Epithelial cell of esophagus (primary cell): ENCODE results near the gene LAPTM5.
A peak's percentile ranks its signal among the peaks of the same experiment; 100 is the strongest.

ENCODE experiments used
- DNase-seq: peaks from one replicate; pipeline ENCODE4 v3.0.0; 2010; ENCODE audit warnings: low read depth
- H3K4me3 ChIP-seq: 2 replicates; pipeline ENCODE4 v1.5.1; 2011; ENCODE audit warnings: mild to moderate bottlenecking, low read length, control low read depth
- TF ChIP-seq, protein P1 (sequence below): IDR thresholded peaks from 2 replicates; pipeline ENCODE4 v1.5.1; 2011; ENCODE audit warnings: low read depth, mild to moderate bottlenecking, low read length, control low read depth, inconsistent platforms; ENCODE audit not compliant: insufficient read depth; ENCODE audit errors: missing control alignments

Gene LAPTM5

DNA sequence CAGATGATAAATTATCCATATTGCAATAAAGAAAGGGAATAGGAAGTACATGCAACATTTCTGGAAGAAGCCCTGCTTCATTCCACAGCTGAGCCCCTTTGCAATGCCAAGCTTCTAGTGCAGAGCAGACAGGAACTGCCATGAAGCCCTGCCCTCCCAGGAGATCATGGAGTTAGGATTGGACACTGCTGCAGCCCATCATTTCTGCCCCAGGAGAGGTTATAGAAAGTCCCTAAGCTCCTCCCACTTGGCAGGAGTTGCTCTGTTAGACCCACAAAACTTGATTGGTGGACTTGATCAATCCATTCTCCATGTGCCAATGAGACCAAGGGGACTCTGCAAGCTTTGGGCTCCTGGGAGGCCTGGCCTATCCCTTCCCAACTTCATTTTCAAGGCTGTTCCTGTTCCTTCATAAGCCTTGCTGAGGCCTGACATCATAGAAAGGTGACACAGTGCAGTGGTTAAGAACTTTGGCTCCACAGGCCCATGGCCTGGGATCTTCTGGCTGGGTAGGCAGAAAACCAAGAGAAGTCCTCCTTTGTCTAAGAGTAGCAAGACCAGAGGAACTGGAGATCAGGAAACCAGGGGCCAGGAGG, 1.3 kb upstream of the LAPTM5 start:
- DNase-seq, result peak; percentile 18
- H3K4me3 ChIP-seq, result no peak overlapping the region

DNA sequence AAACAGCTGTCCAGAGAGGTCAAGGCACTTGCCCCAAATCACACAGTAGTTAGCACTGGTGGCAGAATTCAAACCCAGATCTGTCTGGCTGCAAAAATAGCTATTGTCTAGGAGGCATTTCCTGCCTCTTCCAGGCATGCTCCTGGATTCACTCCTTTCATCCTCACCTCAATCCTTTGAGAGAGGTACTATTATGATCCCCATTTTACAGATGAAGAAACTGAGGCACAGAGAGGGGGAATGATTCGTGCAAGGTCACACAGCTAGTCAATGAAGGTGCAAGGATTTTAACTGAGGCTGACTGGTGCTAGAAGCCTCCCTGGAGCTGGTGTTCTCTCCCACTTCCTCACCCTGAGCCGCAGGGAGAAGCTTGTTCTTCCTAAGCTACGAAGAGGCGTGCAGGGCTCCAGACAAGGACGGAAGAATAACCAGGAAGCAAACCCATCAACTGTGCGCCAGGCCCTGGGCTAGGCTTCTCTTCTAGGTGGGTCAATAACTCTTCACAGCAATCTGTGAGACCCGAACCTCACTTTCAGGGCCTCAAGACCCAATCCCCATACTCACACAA, 631 bp upstream of the LAPTM5 start:
- H3K4me3 ChIP-seq, result no peak overlapping the region

More for the DNA sequence above, 1.3 kb upstream of the LAPTM5 start:
- TF ChIP-seq, protein P1, sequence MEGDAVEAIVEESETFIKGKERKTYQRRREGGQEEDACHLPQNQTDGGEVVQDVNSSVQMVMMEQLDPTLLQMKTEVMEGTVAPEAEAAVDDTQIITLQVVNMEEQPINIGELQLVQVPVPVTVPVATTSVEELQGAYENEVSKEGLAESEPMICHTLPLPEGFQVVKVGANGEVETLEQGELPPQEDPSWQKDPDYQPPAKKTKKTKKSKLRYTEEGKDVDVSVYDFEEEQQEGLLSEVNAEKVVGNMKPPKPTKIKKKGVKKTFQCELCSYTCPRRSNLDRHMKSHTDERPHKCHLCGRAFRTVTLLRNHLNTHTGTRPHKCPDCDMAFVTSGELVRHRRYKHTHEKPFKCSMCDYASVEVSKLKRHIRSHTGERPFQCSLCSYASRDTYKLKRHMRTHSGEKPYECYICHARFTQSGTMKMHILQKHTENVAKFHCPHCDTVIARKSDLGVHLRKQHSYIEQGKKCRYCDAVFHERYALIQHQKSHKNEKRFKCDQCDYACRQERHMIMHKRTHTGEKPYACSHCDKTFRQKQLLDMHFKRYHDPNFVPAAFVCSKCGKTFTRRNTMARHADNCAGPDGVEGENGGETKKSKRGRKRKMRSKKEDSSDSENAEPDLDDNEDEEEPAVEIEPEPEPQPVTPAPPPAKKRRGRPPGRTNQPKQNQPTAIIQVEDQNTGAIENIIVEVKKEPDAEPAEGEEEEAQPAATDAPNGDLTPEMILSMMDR, result no peak

DNA sequence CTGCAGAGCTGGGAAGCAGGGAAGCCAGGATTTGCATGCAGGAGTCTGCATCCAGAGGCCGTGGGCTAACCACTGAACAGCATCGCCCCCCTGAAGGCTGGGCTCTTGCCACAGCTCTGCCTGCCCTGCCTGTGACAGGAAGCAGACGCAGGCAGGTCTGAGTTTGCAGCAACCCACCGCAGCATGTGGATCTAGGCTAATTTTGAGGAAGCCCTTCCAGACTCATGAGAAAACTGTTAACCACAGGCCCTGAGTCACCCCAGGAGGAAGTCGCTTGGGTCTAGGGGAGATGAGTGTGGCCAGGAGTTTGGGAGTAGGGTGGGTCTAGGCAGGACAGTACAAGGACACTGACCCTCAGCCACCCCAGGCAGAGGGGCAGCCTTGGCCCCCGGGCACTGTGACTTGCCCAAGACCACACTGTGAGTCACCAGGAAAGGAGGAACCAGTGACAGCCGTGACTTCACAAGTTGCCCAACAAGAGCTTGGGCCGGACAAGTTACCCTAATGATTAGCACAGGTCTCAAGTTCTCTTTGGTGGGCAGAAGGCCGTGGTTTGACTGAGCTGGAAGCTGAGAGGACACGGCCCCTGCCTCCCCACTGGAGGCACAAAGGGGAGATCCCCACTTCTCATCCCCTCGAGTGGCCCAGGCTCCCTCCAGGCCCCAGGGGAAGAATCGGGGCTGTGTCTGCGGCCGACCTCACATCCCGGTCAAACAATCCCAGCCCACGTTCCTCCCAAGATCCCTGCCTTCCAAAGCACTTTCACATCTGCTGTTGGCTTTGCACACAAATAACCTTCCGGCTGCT, 826 bp downstream of the LAPTM5 start:
- no peak overlapping the region for H3K4me3 ChIP-seq
- DNase-seq, result peak; percentile 92
- TF ChIP-seq, protein P1, result no peak

More for the DNA sequence above, 631 bp upstream of the LAPTM5 start:
- TF ChIP-seq, protein P1, result no peak
- DNase-seq, result no peak

DNA sequence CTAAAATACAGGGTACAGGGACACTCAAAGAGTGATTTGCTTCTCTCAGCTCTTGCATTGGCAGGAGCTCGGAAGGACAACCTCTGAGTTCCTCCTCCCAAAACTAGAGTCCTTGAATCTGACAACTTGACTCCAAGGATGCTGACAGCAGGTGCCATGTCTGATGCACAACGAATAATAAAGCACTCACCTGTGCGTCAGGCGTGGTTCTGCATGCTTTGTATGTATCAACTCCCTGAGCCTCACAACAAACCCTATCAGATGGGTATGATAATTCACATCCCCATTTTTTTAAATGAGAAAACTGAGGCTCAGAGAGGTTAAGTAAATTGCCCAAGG, 1.4 kb downstream of the LAPTM5 start:
- TF ChIP-seq, protein P1, result no peak
- DNase-seq, result no peak
- no peak overlapping the region for H3K4me3 ChIP-seq

DNA sequence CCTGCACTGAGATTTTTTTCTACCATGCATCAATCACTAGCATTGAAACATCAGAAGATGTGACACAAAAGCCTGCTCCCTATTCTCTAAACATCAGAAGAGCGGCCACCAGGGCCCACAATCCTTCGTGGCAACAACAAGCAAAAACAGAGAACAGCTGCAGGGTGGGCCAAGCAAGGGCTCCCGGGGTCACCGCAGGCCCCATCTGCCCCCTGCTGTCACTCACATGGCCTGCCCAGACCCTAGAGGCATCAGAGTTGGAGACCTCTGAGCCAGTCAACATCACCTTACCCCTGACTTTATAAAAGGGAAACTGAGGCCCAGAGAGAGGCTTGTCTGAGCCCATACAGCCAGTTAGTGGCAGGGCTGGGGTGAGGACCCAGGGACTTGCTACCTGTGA, 1.8 kb downstream of the LAPTM5 start:
- no peak overlapping the region for H3K4me3 ChIP-seq
- no peak for DNase-seq
- TF ChIP-seq, protein P1, result no peak

DNA sequence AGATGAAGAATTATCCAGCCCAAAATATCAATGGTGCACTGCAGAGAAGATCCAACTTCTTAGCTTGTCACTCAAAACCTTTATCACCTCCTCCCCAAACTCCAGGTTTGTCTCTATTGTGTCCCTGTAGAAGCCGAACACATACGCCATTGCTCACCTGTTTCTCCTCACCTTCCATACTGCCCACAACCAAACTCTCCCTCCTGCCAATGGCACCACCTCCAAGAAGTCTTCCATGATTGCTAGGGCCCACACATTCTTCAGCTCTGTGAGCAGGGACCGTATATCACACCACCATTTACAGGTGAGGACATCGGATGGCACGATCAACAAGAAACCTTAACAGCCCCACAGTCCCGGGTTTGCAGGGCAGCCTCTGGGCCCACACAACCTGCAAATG, 2.2 kb downstream of the LAPTM5 start:
- no peak for DNase-seq
- TF ChIP-seq, protein P1, result no peak
- H3K4me3 ChIP-seq, result no peak overlapping the region
